Skeletal muscle tissue (tissue), 4 donors: Measurements from ENCODE around the gene ANKRD33B. TPM values are rescaled to one million over a fixed set of nuclear protein-coding genes. Genes with fewer than 3 reads are reported as not detected.
"Not testable (repeated sequence)": the region's sequence is repeated elsewhere in the genome, so short reads cannot be mapped to it uniquely, and the experiment has no call there.

Source experiments
- H3K27ac ChIP-seq: one replicate; pipeline ENCODE4 v1.7.0; 2013; ENCODE audit warnings: mild to moderate bottlenecking, low read depth, low read length, inconsistent platforms
- H3K27me3 ChIP-seq, 3 donors: one replicate each; pipeline ENCODE4 v1.7.0; 2013; ENCODE audit warnings: low read length in 3 of 3; ENCODE audit not compliant: control insufficient read depth in 3 of 3, insufficient read depth in 3 of 3
- H3K36me3 ChIP-seq, 3 donors: one replicate each; pipeline ENCODE4 v1.7.0; 2013; ENCODE audit warnings: low read length in 3 of 3; ENCODE audit not compliant: control insufficient read depth in 3 of 3, insufficient read depth in 3 of 3
- H3K4me1 ChIP-seq, 3 donors: one replicate each; pipeline ENCODE4 v1.7.0; 2013; ENCODE audit warnings: low read length in 3 of 3, mild to moderate bottlenecking in 3 of 3; ENCODE audit not compliant: control insufficient read depth in 3 of 3, insufficient read depth in 3 of 3
- H3K4me3 ChIP-seq, 3 donors: one replicate each; pipeline ENCODE4 v1.7.0; 2013; ENCODE audit warnings: low read length in 3 of 3
- H3K9ac ChIP-seq, 3 donors: one replicate each; pipeline ENCODE4 v1.7.0; 2013; ENCODE audit warnings: low read length in 3 of 3, mild to moderate bottlenecking in 3 of 3, moderate library complexity in 2 of 3, low read depth in 1 of 3
- H3K9me3 ChIP-seq, 3 donors: one replicate each; pipeline ENCODE4 v1.7.0; 2013; ENCODE audit warnings: low read length in 3 of 3; ENCODE audit not compliant: control insufficient read depth in 3 of 3
- total RNA-seq: library from RNA; depleted of rRNA; stranded (reverse); fragments of >200 nt; gene quantifications from one replicate; pipeline ENCODE4 v1.2.3, GENCODE V29; 2014
- donor health status: Osteomylitis.

ANKRD33B gene
- total RNA-seq, 1 donor from 2014 or later: 2.6 TPM

GRCh38 chr5:10545084-10545483, 18.8 kb upstream of the ANKRD33B start:
- no peaks in the 10 kb centered on the region for H3K4me1 ChIP-seq
- no peak overlapping the region for H3K4me3 ChIP-seq
- peaks cover 0 to 2% (median 0%) of the 10 kb centered on the region in 3 donors for H3K9me3 ChIP-seq
- no peak overlapping the region for H3K27ac ChIP-seq
- H3K9ac ChIP-seq: no peak overlapping the region
- peaks cover 0 to 8% (median 0%) of the 10 kb centered on the region in 3 donors for H3K27me3 ChIP-seq
- no peaks in the 10 kb centered on the region for H3K36me3 ChIP-seq

GRCh38 chr5:10546186-10546585, 17.7 kb upstream of the ANKRD33B start:
- Histone ChIP-seq H3K9ac (no peak overlapping the region), H3K27ac (no peak overlapping the region), H3K4me1 (no peaks in the 10 kb centered on the region), H3K27me3 (peaks cover 0 to 8% (median 0%) of the 10 kb centered on the region in 3 donors), H3K36me3 (no peaks in the 10 kb centered on the region), H3K9me3 (peaks cover 0 to 2% (median 0%) of the 10 kb centered on the region in 3 donors), H3K4me3 (no peak overlapping the region)

- Histone ChIP-seq H3K36me3 (no peaks in the 10 kb centered on the region), H3K4me1 (no peaks in the 10 kb centered on the region), H3K4me3 (no peak overlapping the region), H3K27ac (no peak overlapping the region), H3K27me3 (peaks cover 0 to 8% (median 0%) of the 10 kb centered on the region in 3 donors), H3K9ac (no peak overlapping the region), H3K9me3 (peaks cover 0 to 2% (median 0%) of the 10 kb centered on the region in 3 donors)
Measured at GRCh38 chr5:10548418-10549122, 15.3 kb upstream of the ANKRD33B start.

GRCh38 chr5:10549123-10549514, 14.8 kb upstream of the ANKRD33B start:
- H3K27ac ChIP-seq, H3K27me3 ChIP-seq, H3K4me1 ChIP-seq, H3K9me3 ChIP-seq, H3K9ac ChIP-seq, H3K4me3 ChIP-seq, H3K36me3 ChIP-seq: not testable (repeated sequence)

GRCh38 chr5:10550222-10550995, 13.5 kb upstream of the ANKRD33B start:
- H3K4me3 ChIP-seq: no peak overlapping the region
- peaks cover 0 to 2% (median 0%) of the 10 kb centered on the region in 3 donors for H3K9me3 ChIP-seq
- no peak overlapping the region for H3K9ac ChIP-seq
- no peaks in the 10 kb centered on the region for H3K4me1 ChIP-seq
- no peak overlapping the region for H3K27ac ChIP-seq
- H3K27me3 ChIP-seq: peaks cover 0 to 5% (median 4%) of the 10 kb centered on the region in 3 donors
- H3K36me3 ChIP-seq: no peaks in the 10 kb centered on the region

GRCh38 chr5:10551782-10552138, 12.1 kb upstream of the ANKRD33B start:
- no peak overlapping the region for H3K4me3 ChIP-seq
- H3K9ac ChIP-seq: no peak overlapping the region
- H3K36me3 ChIP-seq: no peaks in the 10 kb centered on the region
- peaks cover 0 to 2% (median 0%) of the 10 kb centered on the region in 3 donors for H3K9me3 ChIP-seq
- no peaks in the 10 kb centered on the region for H3K4me1 ChIP-seq
- peaks cover 0 to 4% (median 3%) of the 10 kb centered on the region in 3 donors for H3K27me3 ChIP-seq
- H3K27ac ChIP-seq: no peak overlapping the region

DNA sequence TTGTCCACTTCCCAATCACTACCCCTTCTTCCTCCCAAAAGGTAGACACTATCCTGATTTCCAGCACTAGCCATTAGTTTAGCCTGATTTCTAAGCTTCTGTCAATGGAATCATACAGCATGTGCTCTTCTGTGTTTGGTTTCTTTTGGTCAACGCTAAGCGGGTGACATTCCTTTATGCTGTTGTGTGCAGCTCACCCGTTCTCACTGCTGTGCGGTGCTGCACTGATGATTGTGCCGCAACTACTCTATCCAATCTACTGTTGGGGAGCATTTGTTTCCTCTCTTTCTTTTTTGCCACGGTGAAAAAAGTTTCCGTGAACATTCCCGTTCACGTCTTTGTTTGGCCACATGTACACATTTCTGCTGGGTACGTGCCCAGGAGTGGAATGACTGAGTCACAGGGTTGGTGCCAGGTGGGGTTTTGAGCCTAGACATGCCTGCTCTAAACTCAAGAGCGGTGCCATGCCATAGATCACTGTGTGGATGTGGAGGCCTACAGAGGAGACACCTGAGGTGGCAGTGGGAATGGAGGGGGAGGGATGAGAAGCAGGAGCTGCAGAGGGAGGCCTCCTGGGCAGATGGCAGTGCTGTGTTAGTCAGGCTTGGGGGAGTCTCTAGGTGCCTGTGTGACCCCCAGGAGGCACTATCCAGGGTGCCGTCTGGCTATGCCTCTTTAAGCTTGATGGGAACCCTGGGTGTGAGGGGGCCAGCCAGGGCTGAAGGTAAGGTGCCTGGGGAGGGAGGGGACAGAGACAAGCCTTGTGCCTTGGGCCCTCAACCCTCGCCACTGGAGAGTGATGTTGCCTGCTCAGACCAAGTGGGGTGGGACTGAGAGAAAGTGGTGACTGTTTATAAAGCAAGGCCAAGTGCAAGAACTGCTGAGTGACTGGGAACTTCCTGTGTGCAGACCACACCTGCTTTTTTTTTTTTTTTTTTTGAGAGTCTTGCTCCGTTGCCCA, 11.4 kb upstream of the ANKRD33B start:
- no peak overlapping the region for H3K27ac ChIP-seq
- peaks cover 0 to 3% (median 2%) of the 10 kb centered on the region in 3 donors for H3K4me1 ChIP-seq
- H3K36me3 ChIP-seq: no peaks in the 10 kb centered on the region
- H3K9me3 ChIP-seq: peaks cover 0 to 2% (median 0%) of the 10 kb centered on the region in 3 donors
- no peak overlapping the region for H3K9ac ChIP-seq
- no peak overlapping the region for H3K4me3 ChIP-seq
- H3K27me3 ChIP-seq: peaks cover 0 to 4% (median 2%) of the 10 kb centered on the region in 3 donors

DNA sequence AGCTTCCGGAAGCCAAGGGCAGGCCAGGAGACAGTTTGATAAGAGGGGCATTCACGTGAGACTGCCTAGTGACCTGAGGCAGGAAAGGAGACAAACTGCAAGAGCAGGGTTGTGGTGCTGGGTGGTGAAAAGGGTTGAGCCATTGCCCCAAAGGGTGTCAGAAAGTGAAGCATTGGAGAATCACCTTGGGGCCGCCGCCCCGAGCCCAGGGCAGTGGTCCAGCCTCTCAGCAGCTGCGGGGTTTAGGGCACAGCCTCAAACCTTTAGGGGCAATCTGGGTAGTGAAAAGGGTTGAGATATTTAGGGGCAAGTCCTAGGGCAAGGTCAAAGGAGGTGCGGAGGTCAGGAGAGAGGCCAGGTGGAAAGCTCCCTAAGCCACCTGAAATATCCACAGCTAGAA, 10.4 kb upstream of the ANKRD33B start:
- peaks cover 0 to 1% (median 0%) of the 10 kb centered on the region in 3 donors for H3K9me3 ChIP-seq
- H3K27me3 ChIP-seq: peaks cover 0 to 4% (median 0%) of the 10 kb centered on the region in 3 donors
- peaks cover 0 to 5% (median 2%) of the 10 kb centered on the region in 3 donors for H3K4me1 ChIP-seq
- no peaks in the 10 kb centered on the region for H3K36me3 ChIP-seq
- H3K9ac ChIP-seq: no peak overlapping the region
- H3K27ac ChIP-seq: no peak overlapping the region
- no peak overlapping the region for H3K4me3 ChIP-seq

DNA sequence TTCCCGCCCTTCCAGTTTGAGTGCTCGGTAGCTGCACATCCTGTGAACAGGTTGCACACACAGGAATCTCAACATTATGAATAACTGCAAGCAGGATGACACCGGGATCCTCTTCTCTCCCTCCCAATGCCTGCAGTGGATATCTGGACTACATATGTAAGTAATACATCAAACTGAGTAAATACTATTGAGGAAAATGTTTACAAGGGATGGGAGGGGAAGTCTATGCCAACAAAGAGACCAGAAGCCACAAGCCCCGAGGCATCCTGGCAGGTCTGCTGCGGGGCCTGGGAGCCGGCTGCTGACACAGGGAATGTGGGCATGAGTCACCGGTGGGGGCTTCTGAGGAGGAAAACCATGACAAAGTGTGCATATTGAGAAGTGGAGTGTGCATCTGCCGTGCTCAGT, 8.6 kb upstream of the ANKRD33B start:
- Histone ChIP-seq H3K9ac (no peak overlapping the region), H3K36me3 (no peaks in the 10 kb centered on the region), H3K27me3 (peaks cover 0 to 4% (median 0%) of the 10 kb centered on the region in 3 donors), H3K4me3 (no peak overlapping the region), H3K9me3 (no peaks in the 10 kb centered on the region), H3K4me1 (peaks cover 0 to 5% (median 2%) of the 10 kb centered on the region in 3 donors), H3K27ac (no peak overlapping the region)
